Naive thymus-derived CD4-positive, alpha-beta T cell (primary cell): ENCODE measurements around the gene NUDT3. TPM values are rescaled to one million over a fixed set of nuclear protein-coding genes. Genes with fewer than 3 reads are reported as not detected.

Source experiments
- ATAC-seq: fragments of 150-1000 bp; cut with Tn5 transposase; 2 replicates; pipeline ENCODE4 v1.10.0; 2021; ENCODE audit warnings: mild to moderate bottlenecking, moderate library complexity
- CTCF ChIA-PET: fragments of 350-600 bp; sonication (Branson Sonifier 250); formaldehyde crosslinking; loops from one replicate; lab custom pipeline; 2021; ENCODE audit warnings: antibody characterized with exemption; lab: Charles Lee
- POLR2A ChIA-PET: fragments of 350-600 bp; sonication (Branson Sonifier 250); formaldehyde crosslinking; loops from one replicate; lab custom pipeline; 2021; ENCODE audit warnings: antibody characterized with exemption, inconsistent platforms; lab: Charles Lee
- DNase-seq, 9 donors: peaks; one replicate each; pipeline versions ENCODE4 v3.0.0 to v3.0.0-alpha.2; 2020 to 2022; ENCODE audit warnings: mixed read lengths in 1 of 9
- H3K27ac ChIP-seq: one replicate; pipeline ENCODE4 v1.7.0; 2013; ENCODE audit warnings: mild to moderate bottlenecking, low read depth, low read length, moderate library complexity
- H3K27me3 ChIP-seq, 2 donors: one replicate each; pipeline ENCODE4 v1.7.0; 2013; ENCODE audit warnings: low read length in 2 of 2, mild to moderate bottlenecking in 2 of 2, moderate library complexity in 2 of 2; ENCODE audit not compliant: control insufficient read depth in 2 of 2, insufficient read depth in 2 of 2
- H3K36me3 ChIP-seq, 3 experiments: 1 replicate in 2 of 3; 2 replicates in 1 of 3; pipeline ENCODE4 v1.7.0; 2013; ENCODE audit warnings: low read length in 3 of 3, mild to moderate bottlenecking in 3 of 3, moderate library complexity in 1 of 3; ENCODE audit not compliant: insufficient read depth in 3 of 3, control insufficient read depth in 2 of 3
- H3K4me1 ChIP-seq, 2 donors: one replicate each; pipeline ENCODE4 v1.7.0; 2013; ENCODE audit warnings: low read length in 2 of 2, mild to moderate bottlenecking in 2 of 2, moderate library complexity in 1 of 2; ENCODE audit not compliant: control insufficient read depth in 2 of 2, insufficient read depth in 2 of 2
- H3K4me3 ChIP-seq: 2 replicates; pipeline ENCODE4 v1.7.0; 2013; ENCODE audit warnings: mild to moderate bottlenecking, low read length
- H3K9me3 ChIP-seq, 3 experiments: 1 replicate in 2 of 3; 2 replicates in 1 of 3; pipeline ENCODE4 v1.7.0; 2013; ENCODE audit warnings: low read length in 3 of 3; ENCODE audit not compliant: control insufficient read depth in 2 of 3
- H3K27ac Mint-ChIP-seq, 9 donors: one replicate each; pipeline ENCODE4 v1.8.0; 2020 to 2022; ENCODE audit warnings: mixed read lengths in 9 of 9, mild to moderate bottlenecking in 8 of 9, moderate library complexity in 5 of 9, inconsistent platforms in 2 of 9
- H3K27me3 Mint-ChIP-seq, 5 donors: one replicate each; pipeline ENCODE4 v1.8.0; 2021 to 2022; ENCODE audit warnings: mixed read lengths in 5 of 5, mild to moderate bottlenecking in 1 of 5
- H3K36me3 Mint-ChIP-seq, 5 donors: one replicate each; pipeline ENCODE4 v1.8.0; 2020 to 2022; ENCODE audit warnings: mixed read lengths in 5 of 5, mild to moderate bottlenecking in 3 of 5, inconsistent platforms in 1 of 5
- H3K4me1 Mint-ChIP-seq, 7 donors: one replicate each; pipeline ENCODE4 v1.8.0; 2020 to 2022; ENCODE audit warnings: mixed read lengths in 7 of 7, mild to moderate bottlenecking in 3 of 7, inconsistent platforms in 1 of 7
- H3K4me3 Mint-ChIP-seq, 10 donors: one replicate each; pipeline ENCODE4 v1.8.0; 2020 to 2022; ENCODE audit warnings: mild to moderate bottlenecking in 10 of 10, mixed read lengths in 10 of 10, moderate library complexity in 6 of 10, inconsistent platforms in 2 of 10
- H3K9me3 Mint-ChIP-seq, 11 donors: one replicate each; pipeline ENCODE4 v1.8.0; 2020 to 2022; ENCODE audit warnings: mixed read lengths in 11 of 11, mild to moderate bottlenecking in 4 of 11, inconsistent platforms in 1 of 11, moderate library complexity in 1 of 11
- intact Hi-C, 2 donors: fragments of 100-400 bp; cut with micrococcal nuclease; formaldehyde crosslinking; loops; one replicate each; pipeline ENCODE4 v1.15.1; 2023
- polyA plus RNA-seq, 2 donors: library from polyadenylated mRNA; unstranded; fragments of 300-500 nt; fragmentation: Illumina TruSeq; gene quantifications; one replicate each; pipeline ENCODE4 v1.2.3, GENCODE V29; 2021
- total RNA-seq, 6 experiments: library from RNA in 5 of 6; stranded (reverse) in 5 of 6; gene quantifications; 1 replicate in 5 of 6; 2 replicates in 1 of 6; pipeline ENCODE4 v1.2.3 and lab custom pipeline; 2021 to 2026

Gene NUDT3
- total and polyA plus RNA-seq, 7 experiments from 2014 or later: 10.4 to 29.7 (median 23.4) TPM

DNA sequence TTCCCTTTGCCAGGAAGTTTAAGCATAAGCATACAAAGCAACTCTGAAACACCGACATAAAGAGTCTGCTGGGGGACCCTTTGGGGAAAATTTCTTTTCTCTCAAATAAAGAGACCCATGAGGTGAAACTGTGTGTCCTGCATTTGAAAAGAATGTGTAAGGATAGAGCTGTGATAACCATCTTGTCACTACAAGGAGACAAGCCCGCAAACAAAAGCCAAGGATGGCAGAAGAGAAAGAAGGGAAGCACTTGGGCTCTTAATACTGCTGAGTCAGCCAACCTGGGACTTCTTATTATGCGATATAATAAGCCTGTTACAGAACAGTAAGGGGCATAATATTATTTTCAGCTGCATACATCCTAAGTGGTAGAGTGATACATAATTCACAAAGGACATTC, 52.5 kb downstream of the NUDT3 start:
- Histone ChIP-seq H3K4me3 (no peak overlapping the region), H3K36me3 (peaks cover 0 to 11% (median 10%) of the 10 kb centered on the region in 3 experiments), H3K27me3 (no peaks in the 10 kb centered on the region), H3K27ac (no peak overlapping the region), H3K9me3 (no peaks in the 10 kb centered on the region), H3K4me1 (no peaks in the 10 kb centered on the region)
- H3K27me3 Mint-ChIP-seq: no peaks in the 10 kb centered on the region
- H3K4me1 Mint-ChIP-seq: peaks cover 30 to 60% (median 43%) of the 10 kb centered on the region in 7 donors
- ChIA-PET POLR2A (no interaction called here), CTCF (no interaction called here)
- ATAC-seq (no peak), DNase-seq (no peak)
- H3K4me3 Mint-ChIP-seq: no peak overlapping the region
- peaks cover 0 to 4% (median 0%) of the 10 kb centered on the region in 11 donors for H3K9me3 Mint-ChIP-seq
- intact Hi-C loops: no loop called here
- H3K27ac Mint-ChIP-seq: no peak overlapping the region
- H3K36me3 Mint-ChIP-seq: peaks cover 0 to 44% (median 19%) of the 10 kb centered on the region in 5 donors

DNA sequence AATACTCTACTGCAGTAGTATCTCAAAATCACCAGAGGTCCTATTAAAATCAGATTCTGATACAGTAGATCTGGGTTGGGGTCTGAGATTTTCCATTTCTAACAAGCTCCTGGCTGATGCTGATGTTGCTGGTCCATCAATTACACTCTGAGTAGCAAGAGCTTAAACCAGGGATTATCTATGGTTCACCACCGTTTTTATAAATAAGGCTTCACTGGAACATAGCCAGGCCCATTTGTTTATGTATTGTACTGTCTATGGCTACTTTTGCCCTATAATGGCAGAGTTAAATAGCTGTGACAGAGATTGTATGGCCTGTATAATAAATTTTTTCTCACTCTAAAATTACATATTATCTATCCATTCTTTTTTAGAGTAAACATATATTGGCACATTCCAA, 53.0 kb downstream of the NUDT3 start:
- Histone ChIP-seq H3K27me3 (no peaks in the 10 kb centered on the region), H3K4me1 (no peaks in the 10 kb centered on the region), H3K9me3 (no peaks in the 10 kb centered on the region), H3K36me3 (peaks cover 0 to 11% (median 10%) of the 10 kb centered on the region in 3 experiments), H3K4me3 (no peak overlapping the region), H3K27ac (no peak overlapping the region)
- intact Hi-C loops: no loop called here
- Mint-ChIP-seq H3K27me3 (no peaks in the 10 kb centered on the region), H3K4me1 (peaks cover 26 to 60% (median 40%) of the 10 kb centered on the region in 7 donors), H3K36me3 (peaks cover 0 to 47% (median 19%) of the 10 kb centered on the region in 5 donors), H3K9me3 (peaks cover 0 to 4% (median 0%) of the 10 kb centered on the region in 11 donors), H3K4me3 (no peak overlapping the region), H3K27ac (no peak overlapping the region)
- CTCF ChIA-PET: interaction anchor here (0.6 kb wide), 1 partner anchor 140 kb away, joined by 4 read pairs; no protein-coding TSS in a partner anchor
- DNase-seq (no peak), ATAC-seq (no peak)
- POLR2A ChIA-PET: no interaction called here

- Histone ChIP-seq H3K36me3 (peaks cover 0 to 11% (median 10%) of the 10 kb centered on the region in 3 experiments), H3K27me3 (no peaks in the 10 kb centered on the region), H3K4me3 (no peak overlapping the region), H3K4me1 (no peaks in the 10 kb centered on the region), H3K27ac (no peak overlapping the region), H3K9me3 (no peaks in the 10 kb centered on the region)
- H3K4me3 Mint-ChIP-seq: no peak overlapping the region
- H3K4me1 Mint-ChIP-seq: peaks cover 23 to 55% (median 37%) of the 10 kb centered on the region in 7 donors
- ChIA-PET CTCF (interaction anchor here (0.6 kb wide), 2 partner anchors 22 to 140 kb away, joined by 3 to 4 read pairs; no protein-coding TSS in a partner anchor), POLR2A (no interaction called here)
- no peaks in the 10 kb centered on the region for H3K27me3 Mint-ChIP-seq
- ATAC-seq: no peak
- H3K27ac Mint-ChIP-seq: no peak overlapping the region
- peaks cover 0 to 47% (median 17%) of the 10 kb centered on the region in 5 donors for H3K36me3 Mint-ChIP-seq
- DNase-seq: no peak
- no peaks in the 10 kb centered on the region for H3K9me3 Mint-ChIP-seq
- intact Hi-C loops: no loop called here
These were observed 53.7 kb downstream of the NUDT3 start for GRCh38 chr6:34338811-34339210.

DNA sequence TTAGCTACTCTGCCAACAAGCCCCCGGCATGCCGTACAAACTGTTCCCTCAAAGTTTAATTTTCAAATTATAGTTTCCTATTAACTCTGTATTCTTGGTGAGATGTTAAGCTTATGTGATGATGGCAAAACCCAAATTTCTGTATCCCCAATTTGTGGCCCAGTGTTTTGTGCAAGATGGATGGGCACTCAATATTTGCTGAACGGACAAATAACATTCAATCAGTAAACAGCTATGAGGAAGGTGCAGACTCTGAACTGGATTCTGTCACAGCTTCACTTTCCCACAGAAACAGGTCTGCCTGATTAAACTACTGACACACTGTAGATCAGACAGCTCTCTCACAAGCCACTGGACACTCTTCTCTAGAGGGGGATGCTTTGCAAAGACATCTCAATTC, 54.1 kb downstream of the NUDT3 start:
- no peak overlapping the region for H3K27ac ChIP-seq
- DNase-seq (no peak), ATAC-seq (no peak)
- no peaks in the 10 kb centered on the region for H3K27me3 ChIP-seq
- no peak overlapping the region for H3K27ac Mint-ChIP-seq
- H3K9me3 Mint-ChIP-seq: no peaks in the 10 kb centered on the region
- H3K4me1 Mint-ChIP-seq: peaks cover 23 to 54% (median 37%) of the 10 kb centered on the region in 7 donors
- ChIA-PET CTCF (interaction anchor here (0.6 to 1.5 kb wide), 2 partner anchors 9 to 22 kb away, joined by 3 to 4 read pairs; no protein-coding TSS in a partner anchor), POLR2A (interaction anchor here (0.6 kb wide), 1 partner anchor 862 kb away, joined by 4 read pairs; no protein-coding TSS in a partner anchor)
- no peaks in the 10 kb centered on the region for H3K4me1 ChIP-seq
- intact Hi-C loops: no loop called here
- no peak overlapping the region for H3K4me3 Mint-ChIP-seq
- H3K9me3 ChIP-seq: no peaks in the 10 kb centered on the region
- H3K27me3 Mint-ChIP-seq: no peaks in the 10 kb centered on the region
- peaks cover 0 to 50% (median 18%) of the 10 kb centered on the region in 5 donors for H3K36me3 Mint-ChIP-seq
- no peak overlapping the region for H3K4me3 ChIP-seq
- peaks cover 0 to 11% (median 10%) of the 10 kb centered on the region in 3 experiments for H3K36me3 ChIP-seq

DNA sequence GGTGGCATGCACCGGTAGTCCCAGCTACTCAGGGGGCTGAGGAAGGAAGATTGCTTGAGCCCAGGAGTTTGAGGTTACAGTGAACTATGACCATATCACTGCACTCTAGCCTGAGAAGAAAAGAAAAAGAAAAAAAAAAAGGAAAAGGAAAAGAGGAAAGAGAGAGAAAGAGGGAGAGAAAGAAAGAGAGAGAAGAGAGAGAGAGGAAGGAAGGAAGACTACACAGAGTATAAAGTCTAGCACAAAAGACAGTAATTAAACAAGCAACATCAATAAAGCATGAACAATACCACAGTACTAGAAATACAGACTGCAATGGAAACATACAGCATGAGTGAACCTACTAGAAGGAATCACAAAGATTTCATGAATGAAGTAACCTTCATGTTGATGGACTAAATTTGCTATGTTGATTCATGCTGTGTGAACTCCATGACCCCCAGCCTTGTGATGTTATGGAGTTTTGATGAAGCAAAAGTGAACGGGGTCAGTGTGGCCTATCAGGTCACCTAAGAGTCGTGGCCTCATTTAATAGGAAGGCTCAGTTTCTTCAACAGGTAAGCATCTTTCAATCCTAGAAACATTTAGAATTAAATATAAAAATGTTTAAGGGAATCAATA, 57.6 kb downstream of the NUDT3 start:
- peaks cover 14 to 43% (median 29%) of the 10 kb centered on the region in 7 donors for H3K4me1 Mint-ChIP-seq
- peaks cover 0 to 3% (median 0%) of the 10 kb centered on the region in 11 donors for H3K9me3 Mint-ChIP-seq
- ChIA-PET POLR2A (no interaction called here), CTCF (no interaction called here)
- Histone ChIP-seq H3K4me3 (no peak overlapping the region), H3K9me3 (no peaks in the 10 kb centered on the region), H3K4me1 (no peaks in the 10 kb centered on the region), H3K27me3 (no peaks in the 10 kb centered on the region), H3K27ac (no peak overlapping the region), H3K36me3 (peaks cover 0 to 12% (median 0%) of the 10 kb centered on the region in 3 experiments)
- DNase-seq: no peak
- intact Hi-C loops: no loop called here
- H3K27ac Mint-ChIP-seq: peak overlapping the region in 1 of 9 donors; percentile 65
- no peaks in the 10 kb centered on the region for H3K27me3 Mint-ChIP-seq
- no peak for ATAC-seq
- peaks cover 0 to 53% (median 21%) of the 10 kb centered on the region in 5 donors for H3K36me3 Mint-ChIP-seq
- no peak overlapping the region for H3K4me3 Mint-ChIP-seq

DNA sequence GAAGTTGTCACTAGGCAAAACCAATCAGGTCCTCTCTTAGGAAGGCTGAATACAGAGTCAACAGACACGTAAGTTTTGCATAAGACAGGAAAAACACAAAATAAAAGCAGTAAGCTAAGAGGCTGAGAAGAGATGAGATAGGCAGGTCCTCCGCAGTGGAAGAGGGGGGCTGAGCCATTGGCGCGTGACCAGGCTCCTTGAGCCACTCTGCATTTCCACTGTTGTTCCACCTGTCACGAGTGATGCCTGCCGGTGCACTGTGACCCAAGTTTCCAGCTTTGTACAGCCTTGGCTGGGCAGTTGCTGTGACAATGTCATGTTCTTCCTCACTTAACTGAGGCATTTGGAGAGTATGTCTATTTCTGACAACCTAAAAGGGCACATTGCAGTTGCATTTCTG, 58.6 kb downstream of the NUDT3 start:
- peaks cover 13 to 36% (median 24%) of the 10 kb centered on the region in 7 donors for H3K4me1 Mint-ChIP-seq
- CTCF ChIA-PET: no interaction called here

More for the DNA sequence above, 58.6 kb downstream of the NUDT3 start:
- intact Hi-C loops: no loop called here
- peaks cover 0 to 8% (median 0%) of the 10 kb centered on the region in 3 experiments for H3K36me3 ChIP-seq
- no peak for ATAC-seq
- no peaks in the 10 kb centered on the region for H3K9me3 ChIP-seq
- Mint-ChIP-seq H3K27ac (no peak overlapping the region), H3K27me3 (no peaks in the 10 kb centered on the region), H3K4me3 (no peak overlapping the region), H3K36me3 (peaks cover 0 to 46% (median 21%) of the 10 kb centered on the region in 5 donors), H3K9me3 (peaks cover 0 to 3% (median 0%) of the 10 kb centered on the region in 11 donors)
- POLR2A ChIA-PET: no interaction called here
- no peak for DNase-seq
- H3K4me1 ChIP-seq: no peaks in the 10 kb centered on the region
- no peak overlapping the region for H3K27ac ChIP-seq
- no peak overlapping the region for H3K4me3 ChIP-seq
- H3K27me3 ChIP-seq: no peaks in the 10 kb centered on the region
